Upper lobe of left lung (tissue), 6 donors: ENCODE measurements around the gene PARN. TPM values are rescaled to one million over a fixed set of nuclear protein-coding genes. Genes with fewer than 3 reads are reported as not detected.

Experiments used
- ATAC-seq, 2 donors: fragments of 200-7000 bp; cut with Tn5 transposase; one replicate each; pipeline ENCODE4 v1.9.1; 2022; ENCODE audit warnings: mild to moderate bottlenecking in 2 of 2, moderate library complexity in 2 of 2; ENCODE audit not compliant: low FRiP score in 2 of 2
- DNase-seq, 2 donors: peaks; one replicate each; pipeline ENCODE4 v3.0.0-alpha.2; 2019 to 2020
- H3K27ac ChIP-seq, 4 donors: fragments of 200-600 bp; sonication (generic); one replicate each; pipeline ENCODE4 v1.5.1; 2016 to 2019
- H3K27me3 ChIP-seq, 4 donors: fragments of 200-600 bp; sonication (generic); one replicate each; pipeline ENCODE4 v1.5.1; 2017 to 2019
- H3K36me3 ChIP-seq, 4 donors: fragments of 200-600 bp; sonication (generic); one replicate each; pipeline ENCODE4 v1.5.1; 2016 to 2019
- H3K4me1 ChIP-seq, 4 donors: fragments of 200-600 bp; sonication (generic); one replicate each; pipeline ENCODE4 v1.5.1; 2018 to 2019
- H3K4me3 ChIP-seq, 4 donors: fragments of 200-600 bp; sonication (generic); one replicate each; pipeline ENCODE4 v1.5.1; 2017 to 2019; ENCODE audit warnings: mild to moderate bottlenecking in 2 of 4, moderate library complexity in 1 of 4
- H3K9me3 ChIP-seq, 4 donors: fragments of 200-600 bp; sonication (generic); one replicate each; pipeline ENCODE4 v1.5.1; 2018 to 2019
- EP300 ChIP-seq, 4 donors: sonication (generic); formaldehyde crosslinking; IDR thresholded peaks; one replicate each; pipeline ENCODE4 v1.5.1; 2017; ENCODE audit warnings: antibody characterized with exemption in 4 of 4, control low read depth in 2 of 4
- POLR2A ChIP-seq, 4 donors: fragments of 450-650 bp; IDR thresholded peaks; one replicate each; pipeline ENCODE4 v1.5.1; 2016 to 2017; ENCODE audit warnings: antibody characterized with exemption in 4 of 4, mild to moderate bottlenecking in 2 of 4
- POLR2AphosphoS5 ChIP-seq, 2 donors: sonication (generic); formaldehyde crosslinking; IDR thresholded peaks; one replicate each; pipeline ENCODE4 v1.5.1; 2017; ENCODE audit warnings: antibody characterized with exemption in 2 of 2
- WGBS, 2 donors: methylation state at CpG; one replicate each; pipeline ENCODE4 v1.1.5; 2017 to 2018; 5-methylcytosine and 5-hydroxymethylcytosine counted together
- total RNA-seq, 6 donors: library from RNA; depleted of rRNA in 4 of 6; stranded (reverse); fragments of >200 nt in 4 of 6; gene quantifications; one replicate each; pipeline versions ENCODE4 v1.1.0 to v1.2.1, GENCODE V29; 2016 to 2021
- TF ChIP-seq, protein P1 (sequence below), 6 experiments: fragments of 450-650 bp in 4 of 6; fragments of 200-600 bp in 2 of 6; sonication (generic) in 2 of 6; IDR thresholded peaks; one replicate each; pipeline ENCODE4 v1.5.1; 2016 to 2019; ENCODE audit warnings: antibody characterized with exemption in 6 of 6
- donor health status: DM: no; HTN: no; CAD: no; lungs with moderate emphysema.
- donor health status: DM: no; HTN: yes; CAD: no; lungs with severe emphysema.

The PARN gene
- total RNA-seq, 6 donors from 2014 or later: 25.6 to 133 (median 37.3) TPM

DNA sequence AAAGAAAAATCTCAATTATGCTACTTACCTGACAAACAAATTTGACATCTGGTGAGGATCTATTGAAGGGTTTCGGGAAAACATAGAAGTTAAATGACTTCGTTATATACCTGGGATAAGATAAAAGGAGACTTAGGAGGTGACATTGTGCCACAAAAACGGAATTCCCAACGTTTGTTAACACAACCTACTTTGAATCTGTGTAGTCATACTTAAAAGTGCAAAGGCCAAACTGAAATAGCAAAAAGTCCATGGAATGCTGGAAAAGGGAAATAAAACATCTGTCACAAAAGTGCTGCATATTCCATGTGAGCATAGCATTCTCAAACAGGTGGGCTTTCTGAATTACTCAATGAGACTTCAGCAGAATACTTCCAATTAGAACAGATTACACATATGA is 3.0 kb downstream of the PARN start:
- H3K36me3 ChIP-seq: peaks cover 15 to 57% (median 45%) of the 10 kb centered on the region in 4 donors
- 86 to 92% methylated on average over 4 of the region's 4 CpGs for WGBS, 2 donors

DNA sequence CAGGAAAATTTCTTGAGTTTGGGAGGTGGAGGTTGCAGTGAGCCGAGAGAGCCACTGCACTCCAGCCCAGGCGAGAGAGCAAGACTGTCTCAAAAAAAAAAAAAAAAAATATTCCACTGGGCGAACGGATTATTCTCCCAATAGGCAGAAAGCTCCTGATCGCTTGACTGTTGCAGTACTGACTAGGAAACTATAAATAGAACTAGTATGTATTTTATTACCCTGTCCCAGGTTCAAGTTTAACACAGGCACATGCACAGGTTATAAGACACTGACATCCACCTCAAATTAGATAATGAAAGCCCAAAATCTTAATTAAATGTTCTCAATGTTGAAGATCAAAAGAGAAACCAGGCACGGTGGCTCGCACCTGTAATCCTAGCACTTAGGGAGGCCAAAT is 11.5 kb downstream of the PARN start:
- no peak overlapping the region for H3K27ac ChIP-seq
- ATAC-seq (no peak), DNase-seq (no peak)
- H3K27me3 ChIP-seq: no peaks in the 10 kb centered on the region
- WGBS, 2 donors: 94 to 95% methylated on average over 7 of the region's 7 CpGs
- H3K36me3 ChIP-seq: peaks cover 7 to 89% (median 51%) of the 10 kb centered on the region in 4 donors
- H3K9me3 ChIP-seq: no peaks in the 10 kb centered on the region
- no peak overlapping the region for H3K4me3 ChIP-seq
- H3K4me1 ChIP-seq: no peaks in the 10 kb centered on the region
- TF ChIP-seq POLR2A (IDR thresholded peaks at IDR 0.05) (no peak), EP300 (IDR thresholded peaks at IDR 0.05) (no peak), POLR2AphosphoS5 (IDR thresholded peaks at IDR 0.05) (no peak)
- TF ChIP-seq, protein P1, sequence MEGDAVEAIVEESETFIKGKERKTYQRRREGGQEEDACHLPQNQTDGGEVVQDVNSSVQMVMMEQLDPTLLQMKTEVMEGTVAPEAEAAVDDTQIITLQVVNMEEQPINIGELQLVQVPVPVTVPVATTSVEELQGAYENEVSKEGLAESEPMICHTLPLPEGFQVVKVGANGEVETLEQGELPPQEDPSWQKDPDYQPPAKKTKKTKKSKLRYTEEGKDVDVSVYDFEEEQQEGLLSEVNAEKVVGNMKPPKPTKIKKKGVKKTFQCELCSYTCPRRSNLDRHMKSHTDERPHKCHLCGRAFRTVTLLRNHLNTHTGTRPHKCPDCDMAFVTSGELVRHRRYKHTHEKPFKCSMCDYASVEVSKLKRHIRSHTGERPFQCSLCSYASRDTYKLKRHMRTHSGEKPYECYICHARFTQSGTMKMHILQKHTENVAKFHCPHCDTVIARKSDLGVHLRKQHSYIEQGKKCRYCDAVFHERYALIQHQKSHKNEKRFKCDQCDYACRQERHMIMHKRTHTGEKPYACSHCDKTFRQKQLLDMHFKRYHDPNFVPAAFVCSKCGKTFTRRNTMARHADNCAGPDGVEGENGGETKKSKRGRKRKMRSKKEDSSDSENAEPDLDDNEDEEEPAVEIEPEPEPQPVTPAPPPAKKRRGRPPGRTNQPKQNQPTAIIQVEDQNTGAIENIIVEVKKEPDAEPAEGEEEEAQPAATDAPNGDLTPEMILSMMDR (IDR thresholded peaks at IDR 0.05): no peak

More for the DNA sequence above, 3.0 kb downstream of the PARN start:
- TF ChIP-seq POLR2A (IDR thresholded peaks at IDR 0.05): no peak
- TF ChIP-seq POLR2AphosphoS5 (IDR thresholded peaks at IDR 0.05): no peak
- no peak for TF ChIP-seq EP300 (IDR thresholded peaks at IDR 0.05)
- TF ChIP-seq, protein P1 (IDR thresholded peaks at IDR 0.05): no peak
- DNase-seq: no peak
- no peaks in the 10 kb centered on the region for H3K9me3 ChIP-seq
- H3K27ac ChIP-seq: no peak overlapping the region
- no peak overlapping the region for H3K4me3 ChIP-seq
- ATAC-seq: no peak
- no peaks in the 10 kb centered on the region for H3K27me3 ChIP-seq
- H3K4me1 ChIP-seq: peaks cover 23 to 35% (median 29%) of the 10 kb centered on the region in 4 donors

DNA sequence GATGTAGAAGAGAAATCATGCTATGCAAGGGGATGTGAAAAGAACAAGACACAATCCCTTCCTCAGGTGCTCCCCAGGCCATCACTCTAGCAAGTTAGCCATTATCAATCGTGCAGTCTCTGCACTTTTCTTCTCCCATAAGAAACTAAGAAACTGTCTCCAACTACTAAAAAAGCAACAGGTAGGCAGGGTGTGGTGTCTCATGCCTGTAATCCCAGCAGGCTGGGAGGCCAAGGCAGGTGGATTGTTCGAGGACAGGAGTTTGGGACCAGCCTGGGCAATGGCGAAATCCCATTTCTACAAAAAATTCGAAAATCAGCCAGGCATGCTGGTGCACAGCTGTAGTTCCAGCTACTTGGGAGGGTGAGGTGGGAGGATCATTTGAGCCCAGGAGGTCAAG is 13.8 kb downstream of the PARN start:
- Histone ChIP-seq H3K36me3 (peaks cover 14 to 89% (median 45%) of the 10 kb centered on the region in 4 donors), H3K27ac (no peak overlapping the region), H3K4me3 (no peak overlapping the region), H3K4me1 (no peaks in the 10 kb centered on the region), H3K9me3 (no peaks in the 10 kb centered on the region), H3K27me3 (no peaks in the 10 kb centered on the region)
- no peak for ATAC-seq
- 87 to 98% methylated on average over 4 of the region's 4 CpGs for WGBS, 2 donors
- no peak for DNase-seq
- TF ChIP-seq POLR2AphosphoS5 (IDR thresholded peaks at IDR 0.05) (no peak), POLR2A (IDR thresholded peaks at IDR 0.05) (no peak), EP300 (IDR thresholded peaks at IDR 0.05) (no peak)

DNA sequence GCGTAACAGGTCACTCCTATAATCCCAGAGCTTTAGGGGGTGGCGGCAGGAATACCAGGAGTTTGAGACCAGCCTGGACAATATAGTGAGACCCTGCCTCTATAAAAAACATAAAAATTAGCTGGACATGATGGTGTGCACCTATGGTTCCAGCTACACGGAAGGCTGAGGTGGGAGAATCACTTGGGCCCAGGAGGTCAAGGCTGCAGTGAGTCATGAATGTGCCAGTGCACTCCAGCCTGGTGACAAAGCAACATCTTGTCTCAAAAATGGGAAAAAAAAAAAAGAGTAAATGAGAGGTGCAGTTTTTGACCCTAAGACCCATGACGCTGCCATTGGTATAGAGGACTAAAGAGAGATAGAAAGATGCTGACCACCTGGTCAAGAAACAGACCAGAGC is 16.1 kb downstream of the PARN start:
- ATAC-seq: no peak
- Histone ChIP-seq H3K4me3 (no peak overlapping the region), H3K4me1 (no peaks in the 10 kb centered on the region), H3K36me3 (peaks cover 28 to 89% (median 62%) of the 10 kb centered on the region in 4 donors), H3K9me3 (no peaks in the 10 kb centered on the region), H3K27ac (no peak overlapping the region), H3K27me3 (no peaks in the 10 kb centered on the region)
- TF ChIP-seq POLR2A (IDR thresholded peaks at IDR 0.05): no peak
- no peak for TF ChIP-seq POLR2AphosphoS5 (IDR thresholded peaks at IDR 0.05)
- no peak for TF ChIP-seq EP300 (IDR thresholded peaks at IDR 0.05)
- TF ChIP-seq, protein P1 (IDR thresholded peaks at IDR 0.05): no peak
- DNase-seq: no peak
- WGBS, 2 donors: 97 to 98% methylated on average over 4 of the region's 4 CpGs

DNA sequence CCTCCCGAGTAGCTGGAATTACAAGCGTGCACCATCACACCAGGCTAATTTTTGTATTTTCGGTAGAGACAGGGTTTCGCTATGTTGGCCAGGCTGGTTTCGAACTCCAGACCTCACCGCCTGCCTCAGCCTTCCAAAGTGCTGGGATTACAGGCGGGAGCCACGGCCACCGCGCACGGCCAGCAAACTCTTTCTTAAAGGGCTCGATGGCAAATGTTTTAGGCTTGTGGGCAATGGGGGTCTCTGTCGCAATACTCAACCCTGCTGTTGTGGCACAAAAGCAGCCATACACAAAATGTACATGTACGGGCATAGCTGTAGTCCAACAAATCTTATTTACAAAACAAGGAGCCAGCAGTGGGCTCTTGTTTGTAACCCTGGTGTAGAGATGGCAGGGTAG is 18.4 kb downstream of the PARN start:
- H3K4me3 ChIP-seq: no peak overlapping the region
- no peaks in the 10 kb centered on the region for H3K27me3 ChIP-seq
- H3K36me3 ChIP-seq: peaks cover 42 to 97% (median 70%) of the 10 kb centered on the region in 4 donors
- no peak overlapping the region for H3K27ac ChIP-seq
- H3K9me3 ChIP-seq: no peaks in the 10 kb centered on the region
- no peaks in the 10 kb centered on the region for H3K4me1 ChIP-seq
- TF ChIP-seq POLR2AphosphoS5 (IDR thresholded peaks at IDR 0.05) (no peak), POLR2A (IDR thresholded peaks at IDR 0.05) (no peak), EP300 (IDR thresholded peaks at IDR 0.05) (no peak)
- TF ChIP-seq, protein P1 (IDR thresholded peaks at IDR 0.05): no peak
- ATAC-seq (no peak), DNase-seq (peak in 1 of 2 donors; percentile 54)
- WGBS, 2 donors: 95 to 97% methylated on average over 14 of the region's 14 CpGs
